Heart left ventricle (tissue), 16 donors: ENCODE measurements around the gene PDYN. TPM values are rescaled to one million over a fixed set of nuclear protein-coding genes. Genes with fewer than 3 reads are reported as not detected.

Source experiments
- ATAC-seq, 4 donors: fragments of 200-7000 bp; cut with Tn5 transposase; one replicate each; pipeline ENCODE4 v1.9.1; 2020 to 2022; ENCODE audit warnings: moderate library complexity in 4 of 4, mild to moderate bottlenecking in 3 of 4, moderate number of reproducible peaks in 1 of 4
- DNase-seq, 5 donors: peaks; one replicate each; pipeline ENCODE4 v3.0.0-alpha.2; 2020
- H3K27ac ChIP-seq, 12 donors: fragments of 200-600 bp; sonication (generic) in 4 of 12; one replicate each; pipeline versions ENCODE4 v1.5.0 to v1.8.0; 2016 to 2022; ENCODE audit warnings: mild to moderate bottlenecking in 2 of 12
- H3K27me3 ChIP-seq, 9 donors: fragments of 200-600 bp; sonication (generic) in 2 of 9; one replicate each; pipeline versions ENCODE4 v1.5.1 to v1.8.0; 2016 to 2022; ENCODE audit warnings: mild to moderate bottlenecking in 3 of 9
- H3K36me3 ChIP-seq, 9 donors: fragments of 200-600 bp; sonication (generic) in 2 of 9; one replicate each; pipeline versions ENCODE4 v1.5.0 to v1.8.0; 2018 to 2022; ENCODE audit warnings: mild to moderate bottlenecking in 2 of 9
- H3K4me1 ChIP-seq, 12 donors: fragments of 200-600 bp; sonication (generic) in 4 of 12; one replicate each; pipeline versions ENCODE4 v1.5.0 to v1.8.0; 2016 to 2022; ENCODE audit warnings: mild to moderate bottlenecking in 3 of 12
- H3K4me3 ChIP-seq, 12 donors: fragments of 200-600 bp; sonication (generic) in 4 of 12; one replicate each; pipeline versions ENCODE4 v1.5.0 to v1.8.0; 2017 to 2022; ENCODE audit warnings: mild to moderate bottlenecking in 9 of 12, moderate library complexity in 4 of 12
- H3K9me3 ChIP-seq, 12 donors: fragments of 200-600 bp; sonication (generic) in 4 of 12; one replicate each; pipeline versions ENCODE4 v1.5.0 to v1.8.0; 2016 to 2022; ENCODE audit warnings: mild to moderate bottlenecking in 1 of 12
- CTCF ChIP-seq, 12 donors: fragments of 200-600 bp; sonication (generic) in 4 of 12; IDR thresholded peaks; one replicate each; pipeline versions ENCODE4 v1.5.0 to v1.8.0; 2018 to 2022; ENCODE audit warnings: antibody characterized with exemption in 12 of 12, mild to moderate bottlenecking in 5 of 12
- POLR2A ChIP-seq, 2 donors: fragments of 450-650 bp; IDR thresholded peaks; one replicate each; pipeline ENCODE4 v1.6.1; 2017; ENCODE audit warnings: antibody characterized with exemption in 2 of 2, mild to moderate bottlenecking in 2 of 2, moderate library complexity in 2 of 2
- WGBS, 4 donors: extraction: QIAGEN DNeasy Blood & Tissue Kit in 2 of 4; methylation state at CpG; one replicate each; pipeline versions ENCODE4 v1.1.5 to v1.1.7; 2013 to 2018; 5-methylcytosine and 5-hydroxymethylcytosine counted together
- intact Hi-C, 10 donors: fragments of 100-400 bp; cut with DNase I; formaldehyde crosslinking; loops; one replicate each; pipeline versions ENCODE4 v1.11.1 to v1.14.2; 2022
- polyA plus RNA-seq, 2 donors: library from polyadenylated mRNA; stranded (reverse); fragments of 200-250 nt; gene quantifications; one replicate each; pipeline ENCODE4 v1.2.3, GENCODE V29; 2013
- total RNA-seq, 9 donors: library from RNA; depleted of rRNA in 2 of 9; stranded (reverse); fragments of >200 nt in 2 of 9; fragmentation: NEBNext Ultra II Directional in 3 of 9; extraction: Animal tissue kit (Norgen Biotek cat#: 25700) in 3 of 9; gene quantifications; one replicate each; pipeline versions ENCODE4 v1.1.0 to v1.2.4, GENCODE V29; 2016 to 2023
- donor health status: ischemic (EF 13 %, LVEDD 7.1; RV severe dilation, severe dysfunction).
- donor health status: healthy with polysubstance abuse.
- donor health status: DM: no; HTN: yes; CAD: no.
- donor health status: DM: no; HTN: no; CAD: no.
- donor health status: ischemic (EF 25% LVEDD 6.9; RV normal size, moderate dysfunction).
- donor health status: ischemic (EF 25% LVEDD 5.7; RV mildly dilated, moderate dysfunction).
- donor health status: healthy.
- donor health status: DM: yes; HTN: yes; CAD: no.
- donor health status: ischemic (EF 35%, LVEDD 5.7; RV mildly dilated, moderate dysfunction).
- donor health status: nonischemic (EF 11% LVEDD 7.7; RV severe dilation, severe dysfunction).
- donor health status: DM: yes; HTN: yes; CAD: no.
- donor health status: PGD.
- donor health status: ischemic (EF 29% LVEDD 5.4; RV normal size, mild dysfunction).
- donor health status: nonischemic (EF 23%, LVEDD 6.1; RV moderate dilation, normal function).

Gene PDYN
- total and polyA plus RNA-seq, 11 donors: not detected

- DNase-seq (no peak), ATAC-seq (no peak)
- WGBS, 4 donors: 72 to 89% (median 77%) methylated on average over 4 of the region's 4 CpGs
- Histone ChIP-seq H3K27ac (no peak overlapping the region), H3K36me3 (peaks cover 0 to 46% (median 5%) of the 10 kb centered on the region in 9 donors), H3K4me1 (peaks cover 0 to 55% (median 15%) of the 10 kb centered on the region in 12 donors), H3K27me3 (no peaks in the 10 kb centered on the region), H3K9me3 (no peaks in the 10 kb centered on the region), H3K4me3 (no peak overlapping the region)
- no peak for TF ChIP-seq POLR2A (IDR thresholded peaks at IDR 0.05)
- TF ChIP-seq CTCF (IDR thresholded peaks at IDR 0.05): no peak
- intact Hi-C loops: no loop called here
Observed at GRCh38 chr20:1939270-1939595, 54.6 kb downstream of the PDYN start.

DNA sequence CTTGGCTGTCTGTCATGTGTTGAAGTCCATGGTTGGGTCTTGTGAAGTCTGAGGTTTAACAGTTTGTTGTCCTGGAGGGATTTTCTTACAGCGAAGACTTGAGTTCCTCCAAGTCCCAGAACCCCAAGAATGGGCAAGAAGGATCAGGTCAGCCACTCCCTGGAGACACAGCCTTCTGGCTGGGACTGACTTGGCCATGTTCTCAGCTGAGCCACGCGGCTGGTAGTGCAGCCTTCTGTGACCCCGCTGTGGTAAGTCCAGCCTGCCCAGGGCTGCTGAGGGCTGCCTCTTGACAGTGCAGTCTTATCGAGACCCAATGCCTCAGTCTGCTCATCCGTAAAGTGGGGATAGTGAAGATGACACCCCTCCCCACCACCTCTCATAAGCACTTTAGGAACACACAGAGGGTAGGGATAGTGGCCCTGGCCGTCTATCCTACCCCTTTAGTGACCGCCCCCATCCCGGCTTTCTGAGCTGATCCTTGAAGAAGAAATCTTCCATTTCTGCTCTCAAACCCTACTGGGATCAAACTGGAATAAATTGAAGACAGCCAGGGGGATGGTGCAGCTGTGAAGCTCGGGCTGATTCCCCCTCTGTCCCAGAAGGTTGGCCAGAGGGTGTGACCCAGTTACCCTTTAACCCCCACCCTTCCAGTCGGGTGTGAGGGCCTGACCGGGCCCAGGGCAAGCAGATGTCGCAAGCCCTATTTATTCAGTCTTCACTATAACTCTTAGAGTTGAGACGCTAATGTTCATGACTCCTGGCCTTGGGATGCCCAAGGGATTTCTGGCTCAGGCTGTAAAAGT lies 55.2 kb downstream of the PDYN start:
- Histone ChIP-seq H3K4me1 (peaks cover 0 to 49% (median 21%) of the 10 kb centered on the region in 12 donors), H3K36me3 (peaks cover 0 to 46% (median 5%) of the 10 kb centered on the region in 9 donors), H3K4me3 (no peak overlapping the region), H3K9me3 (no peaks in the 10 kb centered on the region), H3K27me3 (no peaks in the 10 kb centered on the region), H3K27ac (no peak overlapping the region)
- DNase-seq (no peak), ATAC-seq (no peak)
- WGBS, 4 donors: 88 to 93% (median 91%) methylated on average over 14 of the region's 14 CpGs
- intact Hi-C loops: no loop called here
- TF ChIP-seq CTCF (IDR thresholded peaks at IDR 0.05) (no peak), POLR2A (IDR thresholded peaks at IDR 0.05) (no peak)

- Histone ChIP-seq H3K9me3 (no peaks in the 10 kb centered on the region), H3K27me3 (no peaks in the 10 kb centered on the region), H3K36me3 (peaks cover 0 to 46% (median 5%) of the 10 kb centered on the region in 9 donors), H3K4me3 (no peak overlapping the region), H3K27ac (no peak overlapping the region), H3K4me1 (peaks cover 0 to 45% (median 25%) of the 10 kb centered on the region in 12 donors)
- DNase-seq (no peak), ATAC-seq (no peak)
- WGBS, 4 donors: 85 to 94% (median 92%) methylated on average over 17 to 25 of the region's 25 CpGs
- intact Hi-C loops: no loop called here
- TF ChIP-seq POLR2A (IDR thresholded peaks at IDR 0.05): no peak
Observed at GRCh38 chr20:1937316-1937976, 56.4 kb downstream of the PDYN start.

DNA sequence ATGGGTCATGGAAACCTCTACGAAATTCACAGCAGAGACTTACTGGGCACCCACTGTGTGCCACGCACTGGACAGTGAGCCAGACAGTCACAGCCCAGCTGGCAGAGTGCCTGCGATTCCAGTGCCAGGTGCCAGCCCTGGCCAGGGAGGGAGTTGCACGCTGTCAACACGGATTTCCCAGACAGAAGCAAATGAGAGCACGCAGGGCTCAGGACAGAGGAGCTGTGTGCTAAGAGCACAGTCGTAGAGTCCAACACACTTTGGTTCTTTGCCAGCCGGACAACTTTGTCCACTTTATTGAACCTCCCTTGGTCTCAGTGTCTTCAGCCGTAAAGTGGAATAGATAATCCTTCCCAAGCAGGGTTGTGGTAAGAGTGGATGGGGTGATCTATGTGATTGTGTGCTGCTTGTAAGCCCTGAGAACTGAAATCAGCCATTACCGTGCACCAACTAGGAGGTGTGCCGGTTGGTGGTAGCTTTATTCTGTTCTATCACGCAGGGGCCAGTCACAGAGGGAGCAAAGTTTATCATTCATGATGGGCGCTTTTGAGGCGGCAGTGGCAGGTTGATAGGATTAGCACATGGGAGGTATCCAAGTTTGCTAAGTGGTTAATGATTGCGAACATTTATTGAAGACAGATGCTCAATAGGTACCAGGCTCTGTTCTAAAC lies 58.0 kb downstream of the PDYN start:
- Histone ChIP-seq H3K36me3 (peaks cover 0 to 56% (median 5%) of the 10 kb centered on the region in 9 donors), H3K27me3 (no peaks in the 10 kb centered on the region), H3K4me3 (peak overlapping the region in 1 of 12 donors; percentile 20), H3K9me3 (no peaks in the 10 kb centered on the region), H3K4me1 (peaks cover 0 to 35% (median 23%) of the 10 kb centered on the region in 12 donors), H3K27ac (peak overlapping the region in 10 of 12 donors; percentile 25 to 79 (median 60))
- 45 to 60% (median 47%) methylated on average over 15 of the region's 15 CpGs for WGBS, 4 donors
- ATAC-seq (peak; percentile 71 to 82 (median 72)), DNase-seq (peak; percentile 55 to 84 (median 81))
- intact Hi-C loops: loop anchor here in 1 of 10 donors (2.0 kb wide), 1 partner anchor 35 kb away; no protein-coding TSS in a partner anchor
- TF ChIP-seq CTCF (IDR thresholded peaks at IDR 0.05): no peak
- no peak for TF ChIP-seq POLR2A (IDR thresholded peaks at IDR 0.05)
